Psoas muscle (tissue), 8 donors: ENCODE results near the gene SETBP1. TPM values are rescaled to one million over a fixed set of nuclear protein-coding genes. Genes with fewer than 3 reads are reported as not detected.

Experiments
- ATAC-seq, 4 donors: fragments of 200-7000 bp; cut with Tn5 transposase; one replicate each; pipeline ENCODE4 v1.9.1; 2020; ENCODE audit warnings: moderate library complexity in 3 of 4, mild to moderate bottlenecking in 2 of 4
- DNase-seq, 2 donors: peaks; one replicate each; pipeline ENCODE4 v3.0.0-alpha.2; 2020
- H3K27ac ChIP-seq: fragments of 200-600 bp; one replicate; pipeline ENCODE4 v1.8.0; 2022
- H3K27me3 ChIP-seq, 3 donors: fragments of 200-600 bp in 1 of 3; one replicate each; pipeline versions ENCODE4 v1.6.1 to v1.8.0; 2013 to 2022; ENCODE audit warnings: low read length in 2 of 3, mild to moderate bottlenecking in 2 of 3, moderate library complexity in 1 of 3; ENCODE audit not compliant: insufficient read depth in 3 of 3
- H3K36me3 ChIP-seq, 2 donors: fragments of 200-600 bp in 1 of 2; one replicate each; pipeline versions ENCODE4 v1.6.1 to v1.8.0; 2013 to 2022; ENCODE audit warnings: low read depth in 1 of 2, mild to moderate bottlenecking in 1 of 2, moderate library complexity in 1 of 2; ENCODE audit not compliant: insufficient read depth in 1 of 2
- H3K4me1 ChIP-seq: fragments of 200-600 bp; one replicate; pipeline ENCODE4 v1.8.0; 2022
- H3K4me3 ChIP-seq: fragments of 200-600 bp; one replicate; pipeline ENCODE4 v1.8.0; 2022; ENCODE audit warnings: mild to moderate bottlenecking
- H3K9me3 ChIP-seq: fragments of 200-600 bp; one replicate; pipeline ENCODE4 v1.8.0; 2022
- WGBS, 3 donors: extraction: QIAGEN DNeasy Blood & Tissue Kit; methylation state at CpG; one replicate each; pipeline versions ENCODE4 v1.1.6 to v1.1.7; 2013; 5-methylcytosine and 5-hydroxymethylcytosine counted together
- intact Hi-C, 2 donors: fragments of 100-400 bp; cut with DNase I; formaldehyde crosslinking; loops; one replicate each; pipeline versions ENCODE4 v1.11.0 to v1.14.2; 2022
- polyA plus RNA-seq, 3 donors: library from polyadenylated mRNA; stranded (reverse); fragments of 200-250 nt; gene quantifications; one replicate each; pipeline ENCODE4 v1.2.3, GENCODE V29; 2013
- total RNA-seq, 4 donors: library from RNA; stranded (reverse); fragmentation: NEBNext Ultra II Directional in 2 of 4; extraction: Animal tissue kit (Norgen Biotek cat#: 25700) in 2 of 4; gene quantifications; one replicate each; pipeline versions ENCODE4 v1.2.1 to v1.2.4, GENCODE V29; 2021 to 2023
- TF ChIP-seq, protein P1 (sequence below): fragments of 200-600 bp; IDR thresholded peaks from one replicate; pipeline ENCODE4 v1.8.0; 2022; ENCODE audit warnings: antibody characterized with exemption
- donor health status: healthy with polysubstance abuse.
- donor health status: DM: no; HTN: no; CAD: no; lungs with moderate emphysema.
- donor health status: Bipolar disorder and iron deficiency.
- donor health status: healthy.
- donor health status: DM: yes; HTN: yes; CAD: no.
- donor health status: DM: no; HTN: no; CAD: no.
- donor health status: DM: no; HTN: no; CAD: no.
- donor health status: DM: yes; HTN: yes; CAD: no.

Gene SETBP1
- total and polyA plus RNA-seq, 7 donors: 0.61 to 21.0 (median 10.5) TPM

GRCh38 chr18:44977856-44978255 is 297.2 kb downstream of the SETBP1 start:
- ATAC-seq: no peak
- H3K27ac ChIP-seq: no peak overlapping the region
- no peak for DNase-seq
- no peaks in the 10 kb centered on the region for H3K36me3 ChIP-seq
- WGBS, 3 donors: 95 to 96% (median 95%) methylated on average over 4 of the region's 4 CpGs
- no peak overlapping the region for H3K4me3 ChIP-seq
- no peaks in the 10 kb centered on the region for H3K27me3 ChIP-seq
- TF ChIP-seq, protein P1, sequence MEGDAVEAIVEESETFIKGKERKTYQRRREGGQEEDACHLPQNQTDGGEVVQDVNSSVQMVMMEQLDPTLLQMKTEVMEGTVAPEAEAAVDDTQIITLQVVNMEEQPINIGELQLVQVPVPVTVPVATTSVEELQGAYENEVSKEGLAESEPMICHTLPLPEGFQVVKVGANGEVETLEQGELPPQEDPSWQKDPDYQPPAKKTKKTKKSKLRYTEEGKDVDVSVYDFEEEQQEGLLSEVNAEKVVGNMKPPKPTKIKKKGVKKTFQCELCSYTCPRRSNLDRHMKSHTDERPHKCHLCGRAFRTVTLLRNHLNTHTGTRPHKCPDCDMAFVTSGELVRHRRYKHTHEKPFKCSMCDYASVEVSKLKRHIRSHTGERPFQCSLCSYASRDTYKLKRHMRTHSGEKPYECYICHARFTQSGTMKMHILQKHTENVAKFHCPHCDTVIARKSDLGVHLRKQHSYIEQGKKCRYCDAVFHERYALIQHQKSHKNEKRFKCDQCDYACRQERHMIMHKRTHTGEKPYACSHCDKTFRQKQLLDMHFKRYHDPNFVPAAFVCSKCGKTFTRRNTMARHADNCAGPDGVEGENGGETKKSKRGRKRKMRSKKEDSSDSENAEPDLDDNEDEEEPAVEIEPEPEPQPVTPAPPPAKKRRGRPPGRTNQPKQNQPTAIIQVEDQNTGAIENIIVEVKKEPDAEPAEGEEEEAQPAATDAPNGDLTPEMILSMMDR: no peak
- peaks cover 24% of the 10 kb centered on the region for H3K4me1 ChIP-seq
- intact Hi-C loops: no loop called here
- H3K9me3 ChIP-seq: no peaks in the 10 kb centered on the region

DNA sequence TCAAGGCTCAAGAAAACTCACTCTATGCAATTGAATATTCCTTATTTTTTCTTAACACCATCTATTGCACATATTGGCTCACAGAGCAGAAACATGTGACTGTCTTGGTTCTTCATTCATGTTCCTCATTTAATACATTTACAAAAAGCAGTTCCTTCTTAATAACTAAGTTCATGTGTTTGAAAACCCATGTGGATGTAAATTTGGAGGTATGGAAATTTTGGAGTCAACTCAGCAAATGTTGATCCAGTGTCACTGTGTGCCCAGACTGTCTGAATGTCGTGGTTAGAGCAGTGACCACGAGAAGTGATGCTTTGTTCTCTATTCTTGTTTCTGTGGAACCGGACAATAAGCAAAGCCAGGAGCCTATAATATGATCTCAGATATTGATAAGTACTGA is 299.1 kb downstream of the SETBP1 start:
- TF ChIP-seq, protein P1: no peak
- WGBS, 3 donors: 79 to 89% (median 88%) methylated on average over 3 of the region's 3 CpGs
- no peaks in the 10 kb centered on the region for H3K36me3 ChIP-seq
- no peak overlapping the region for H3K4me3 ChIP-seq
- no peak overlapping the region for H3K27ac ChIP-seq
- DNase-seq: no peak
- intact Hi-C loops: no loop called here
- no peak for ATAC-seq
- peaks cover 16% of the 10 kb centered on the region for H3K4me1 ChIP-seq
- H3K27me3 ChIP-seq: no peaks in the 10 kb centered on the region
- H3K9me3 ChIP-seq: no peaks in the 10 kb centered on the region

DNA sequence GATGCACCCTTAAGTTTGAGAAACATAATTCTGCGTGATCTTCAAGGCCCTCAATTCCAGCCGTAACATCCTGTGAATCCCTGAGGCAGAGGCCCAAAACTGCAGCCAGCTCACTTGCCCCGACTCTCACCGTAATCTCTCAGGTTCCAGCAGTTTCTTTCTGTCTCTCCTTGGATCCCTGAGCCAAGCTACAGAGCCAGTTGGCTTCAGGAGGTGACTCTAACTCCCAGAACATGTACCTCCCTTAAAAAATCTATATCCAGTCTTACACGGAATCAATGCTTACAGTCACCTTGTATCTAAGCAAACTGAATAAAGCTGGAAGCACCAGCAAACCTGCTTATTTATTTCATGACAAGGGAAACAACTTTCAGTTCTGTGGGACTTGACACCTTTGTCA is 300.4 kb downstream of the SETBP1 start:
- intact Hi-C loops: no loop called here
- WGBS, 3 donors: 35 to 67% (median 50%) methylated on average over 5 of the region's 5 CpGs
- TF ChIP-seq, protein P1: no peak
- DNase-seq: no peak
- H3K27me3 ChIP-seq: no peaks in the 10 kb centered on the region
- H3K27ac ChIP-seq: no peak overlapping the region
- H3K9me3 ChIP-seq: no peaks in the 10 kb centered on the region
- H3K36me3 ChIP-seq: no peaks in the 10 kb centered on the region
- no peak overlapping the region for H3K4me3 ChIP-seq
- no peak for ATAC-seq
- peaks cover 5% of the 10 kb centered on the region for H3K4me1 ChIP-seq

GRCh38 chr18:44986933-44987332 is 306.2 kb downstream of the SETBP1 start:
- 94 to 99% (median 96%) methylated on average over 3 of the region's 3 CpGs for WGBS, 3 donors
- H3K4me1 ChIP-seq: peaks cover 3% of the 10 kb centered on the region
- no peaks in the 10 kb centered on the region for H3K27me3 ChIP-seq
- TF ChIP-seq, protein P1: no peak
- no peaks in the 10 kb centered on the region for H3K9me3 ChIP-seq
- ATAC-seq (no peak), DNase-seq (no peak)
- H3K4me3 ChIP-seq: no peak overlapping the region
- no peaks in the 10 kb centered on the region for H3K36me3 ChIP-seq
- intact Hi-C loops: no loop called here
- no peak overlapping the region for H3K27ac ChIP-seq

- DNase-seq (no peak), ATAC-seq (no peak)
- 69 to 82% (median 73%) methylated on average over 4 of the region's 4 CpGs for WGBS, 3 donors
- H3K27ac ChIP-seq: no peak overlapping the region
- no peaks in the 10 kb centered on the region for H3K27me3 ChIP-seq
- TF ChIP-seq, protein P1: no peak
- intact Hi-C loops: no loop called here
- H3K4me3 ChIP-seq: no peak overlapping the region
- H3K4me1 ChIP-seq: peaks cover 3% of the 10 kb centered on the region
- no peaks in the 10 kb centered on the region for H3K36me3 ChIP-seq
- no peaks in the 10 kb centered on the region for H3K9me3 ChIP-seq
Measured at GRCh38 chr18:44987371-44987770, 306.7 kb downstream of the SETBP1 start.
